Measurements from ENCODE around the gene KMT2C. TPM values are rescaled to one million over a fixed set of nuclear protein-coding genes. Genes with fewer than 3 reads are reported as not detected.
"Not testable (repeated sequence)": the region's sequence is repeated elsewhere in the genome, so short reads cannot be mapped to it uniquely, and the experiment has no call there.

KMT2C gene
- total RNA-seq, 1 experiment from 2014 or later: 18.9 TPM

DNA sequence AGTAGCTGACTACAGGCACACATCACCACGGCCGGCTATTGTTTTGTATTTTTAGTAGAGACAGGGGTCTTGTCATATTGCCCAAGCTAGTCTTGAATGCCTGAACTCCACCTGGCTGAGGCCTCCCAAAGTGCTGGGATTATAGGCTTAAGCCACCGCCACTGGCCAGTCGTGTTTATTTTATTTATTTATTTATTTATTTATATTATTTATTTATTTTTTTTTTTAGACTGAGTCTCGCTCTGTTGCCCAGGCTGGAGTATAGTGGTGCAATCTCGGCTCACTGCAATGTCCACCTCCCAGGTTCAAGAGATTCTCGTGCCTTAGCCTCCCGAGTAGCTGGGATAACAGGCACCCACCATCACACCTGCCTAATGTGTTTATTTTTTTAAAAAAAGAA, 6.0 kb upstream of the KMT2C start:
- not testable (repeated sequence) for DNase-seq (ENCODE audit: low read depth)

DNA sequence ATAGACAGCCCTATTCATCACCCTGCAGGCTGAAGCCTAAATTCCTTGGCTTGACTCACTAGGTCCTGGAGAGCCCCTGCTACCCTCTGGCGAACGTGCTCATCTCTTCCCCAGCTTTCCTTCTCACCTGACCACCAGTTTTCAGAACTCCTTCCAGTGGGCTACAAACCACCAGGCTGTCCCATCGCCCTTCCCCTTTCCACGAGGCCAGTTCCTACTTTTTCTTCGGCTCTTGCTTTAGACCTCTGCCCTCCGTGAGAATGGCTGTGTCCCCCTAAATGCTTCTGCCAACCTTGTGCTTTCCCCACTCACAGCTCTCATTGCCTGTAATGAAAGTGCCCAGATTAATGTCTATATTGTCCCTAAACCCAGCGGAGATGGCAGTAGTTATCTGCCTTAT, 5.4 kb upstream of the KMT2C start:
- DNase-seq (ENCODE audit: low read depth): not testable (repeated sequence)

DNA sequence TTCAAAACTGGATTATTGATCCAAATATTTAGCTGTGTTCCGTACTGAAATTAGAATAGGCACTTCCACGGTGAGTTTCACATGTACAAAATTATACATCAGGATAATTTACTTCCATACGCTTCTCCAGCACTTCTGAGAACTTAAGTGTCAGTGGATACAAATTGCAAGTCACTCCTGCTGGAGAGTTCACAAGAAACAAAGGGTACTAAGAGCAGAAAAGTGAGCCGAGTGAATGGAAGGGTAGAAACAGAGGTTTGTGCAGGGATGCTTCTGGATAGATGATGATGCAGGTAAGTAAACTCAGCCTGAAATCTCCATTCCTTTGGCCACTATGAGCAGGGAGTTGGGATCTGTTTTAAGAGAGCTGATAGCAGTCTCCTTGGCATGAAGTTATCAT, 2.2 kb upstream of the KMT2C start:
- DNase-seq (ENCODE audit: low read depth): not testable (repeated sequence)

DNA sequence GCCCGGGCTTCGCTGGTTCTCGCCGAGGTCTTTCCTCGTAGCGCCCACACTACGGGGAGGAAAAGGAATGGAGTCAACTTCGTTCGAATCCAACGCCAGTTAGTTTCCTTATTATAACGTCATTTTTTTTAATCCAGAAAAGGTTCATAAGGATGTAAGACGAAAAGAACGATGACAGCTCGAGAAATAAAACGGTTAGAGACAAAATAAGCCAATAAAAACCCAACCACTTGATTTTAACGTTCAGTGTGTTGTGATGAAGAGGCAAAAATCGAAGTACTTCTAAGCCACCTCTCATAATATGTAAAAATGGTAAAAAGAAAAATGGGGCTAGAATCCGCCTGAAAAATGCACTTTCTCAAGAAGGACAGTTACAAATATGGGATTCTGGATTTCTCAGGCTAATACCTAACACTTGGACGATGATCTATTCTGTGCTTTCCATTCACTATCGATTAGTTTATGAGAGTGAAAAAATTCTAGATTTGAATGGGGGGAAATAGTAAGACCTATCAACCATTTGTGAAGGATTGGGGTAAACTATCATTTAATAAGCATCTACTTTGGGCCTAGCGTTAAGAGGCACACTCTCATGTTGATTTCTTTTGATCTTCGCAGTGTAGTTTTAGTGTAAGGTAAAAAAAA, 1.2 kb upstream of the KMT2C start:
- DNase-seq (ENCODE audit: low read depth): not testable (repeated sequence)

DNA sequence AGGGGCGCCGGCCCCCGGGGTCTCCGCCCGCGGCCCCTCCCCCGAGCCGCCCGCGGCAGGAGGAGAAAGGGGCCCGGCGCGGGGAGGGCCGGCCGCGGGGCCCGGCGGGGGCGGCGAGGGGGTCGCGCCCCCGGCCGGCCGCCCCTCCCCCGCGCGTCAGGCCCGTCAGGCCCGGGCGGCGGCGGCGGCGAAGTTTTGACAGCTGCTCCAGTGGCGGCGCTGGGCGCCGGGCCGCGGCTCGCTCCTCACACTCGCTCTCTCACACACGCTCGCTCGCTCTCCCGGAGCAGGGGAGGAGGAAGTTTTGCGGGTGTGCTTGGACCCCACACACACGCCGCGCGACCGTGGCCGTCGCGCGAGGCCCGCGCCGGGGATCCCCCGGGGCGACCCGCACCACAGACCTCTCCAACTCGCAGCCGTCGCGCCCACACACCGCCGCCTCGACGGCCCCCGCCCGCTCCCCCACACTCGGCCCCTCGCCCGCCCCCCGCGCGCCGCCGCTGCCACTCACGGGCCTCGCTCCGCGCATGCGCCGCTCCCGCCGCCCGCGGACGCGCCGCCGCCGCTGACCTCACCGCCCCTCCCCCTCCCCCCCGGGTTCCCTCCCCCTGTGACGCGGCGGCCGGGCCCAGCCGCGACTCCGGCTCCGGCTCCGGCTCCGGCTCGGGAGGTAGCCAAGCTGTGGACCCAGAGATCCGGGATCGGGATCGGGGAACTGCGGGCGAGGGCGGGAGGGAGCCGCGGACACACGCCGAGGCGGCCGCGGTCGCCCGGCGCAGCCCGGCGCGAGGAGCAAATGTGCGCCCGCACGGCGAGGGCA, 518 bp upstream of the KMT2C start:
- peak; percentile 87 for DNase-seq (ENCODE audit: low read depth)

DNA sequence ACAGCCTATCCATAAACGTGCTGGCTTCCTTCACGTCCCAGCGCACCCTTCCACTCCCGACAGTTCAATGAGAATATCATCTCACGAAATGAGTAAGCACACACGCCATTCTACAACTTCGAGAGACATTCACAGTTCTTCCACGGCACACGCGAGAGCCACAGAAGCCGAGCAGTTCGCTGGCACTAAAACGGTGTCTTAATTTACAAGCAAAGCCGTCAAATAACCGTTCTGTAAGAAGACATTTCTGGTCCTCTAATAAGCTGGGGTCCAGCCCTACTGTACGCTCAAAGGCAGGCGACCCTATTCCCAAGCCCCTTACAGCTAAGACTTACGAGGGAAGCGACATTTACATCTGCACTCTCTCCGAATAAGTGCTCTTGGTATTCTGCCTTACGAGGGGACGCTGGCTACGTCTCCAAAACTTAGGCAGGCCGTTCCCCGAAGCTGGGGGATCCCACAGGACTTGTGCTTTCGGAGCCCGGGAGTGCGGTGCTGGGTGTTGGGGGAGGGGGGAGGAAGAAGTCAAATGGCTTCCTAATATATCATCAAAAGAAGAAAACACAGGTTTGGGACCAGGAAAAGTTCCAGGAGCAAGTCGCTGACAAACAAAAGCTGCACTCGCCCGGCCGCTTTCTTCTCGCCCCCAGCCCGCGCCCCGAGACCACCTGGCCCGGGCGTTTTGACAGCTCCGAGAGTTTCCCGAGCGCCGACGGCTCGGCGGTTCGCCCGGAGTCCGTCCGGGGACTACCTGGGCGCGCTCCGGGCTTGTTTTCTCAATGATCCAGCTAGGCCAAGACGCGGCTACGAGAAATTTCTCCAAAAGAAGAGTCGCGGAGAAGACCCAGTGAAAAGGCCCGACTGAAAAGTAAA, 1.1 kb downstream of the KMT2C start:
- peak; percentile 60 for DNase-seq (ENCODE audit: low read depth)

DNA sequence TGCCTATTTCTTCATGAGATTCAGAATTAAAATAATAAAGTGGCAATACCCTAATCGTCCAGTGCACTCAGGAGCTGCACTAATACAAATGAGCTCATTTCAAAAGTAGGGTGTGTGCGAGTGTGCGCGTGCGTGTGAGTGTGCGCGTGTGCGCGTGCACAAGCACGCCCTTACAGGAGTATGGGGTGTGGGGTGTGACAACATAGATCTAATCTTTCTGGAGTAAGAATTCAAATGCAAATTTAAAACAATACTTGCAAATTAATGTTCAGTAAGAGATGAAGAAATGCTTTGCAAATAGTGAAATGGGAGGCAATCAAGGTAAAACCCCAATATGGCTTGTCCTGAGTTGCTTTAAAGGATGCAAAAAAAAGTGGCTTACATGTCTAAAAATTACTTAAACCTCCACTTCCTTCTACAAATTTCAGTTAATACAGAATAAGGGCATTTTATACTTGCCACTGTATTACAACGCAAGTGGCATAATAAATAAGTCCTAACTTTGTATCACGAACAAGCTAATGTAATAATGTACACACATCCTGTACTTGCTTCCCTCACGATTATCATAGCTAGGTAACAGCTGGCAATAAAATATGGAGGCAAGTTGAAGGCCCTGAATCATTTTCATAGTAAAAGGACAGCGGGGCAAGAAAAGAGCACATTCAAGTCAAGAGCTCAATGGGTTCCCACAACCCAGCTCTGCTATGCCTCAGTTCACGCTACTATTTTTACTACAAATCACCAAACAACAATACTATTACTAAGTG, 1.9 kb downstream of the KMT2C start:
- DNase-seq (ENCODE audit: low read depth): peak; percentile 27

DNA sequence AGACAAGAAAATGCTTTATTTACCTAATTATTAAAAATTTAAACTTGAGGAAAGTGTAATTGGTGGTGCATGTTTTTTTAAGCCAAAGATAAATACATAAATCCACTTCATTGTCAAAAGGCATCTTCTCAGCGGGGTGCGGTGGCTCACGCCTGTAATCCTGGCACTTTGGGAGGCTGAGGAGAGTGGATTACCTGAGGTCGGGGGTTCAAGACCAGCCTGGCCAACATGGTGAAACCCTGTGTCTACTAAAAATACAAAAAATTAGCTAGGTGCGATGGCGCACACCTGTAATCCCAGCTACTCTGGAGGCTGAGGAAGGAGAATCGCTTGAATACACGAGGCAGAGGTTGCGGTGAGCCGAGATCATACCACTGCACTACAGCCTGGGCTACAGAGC, 3.1 kb downstream of the KMT2C start:
- DNase-seq (ENCODE audit: low read depth): not testable (repeated sequence)

DNA sequence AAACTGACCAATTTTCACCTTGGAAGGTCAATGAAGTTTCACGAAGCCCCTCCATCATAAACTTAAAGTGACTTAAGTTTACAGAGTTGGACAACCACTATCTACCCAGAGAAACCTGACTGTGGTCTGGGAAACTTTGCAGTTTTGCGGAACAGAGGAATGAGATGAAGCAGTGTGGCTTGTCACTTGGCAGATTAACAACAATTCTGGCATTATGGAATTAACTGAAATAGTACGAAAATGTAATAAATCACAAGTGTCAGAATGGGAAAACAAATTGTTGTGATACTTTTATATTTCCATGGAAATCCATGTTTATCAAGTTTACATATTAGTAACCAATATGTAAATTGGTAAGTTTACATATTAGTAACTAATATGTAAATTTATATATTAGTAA, 4.9 kb downstream of the KMT2C start:
- DNase-seq (ENCODE audit: low read depth): no peak

DNA sequence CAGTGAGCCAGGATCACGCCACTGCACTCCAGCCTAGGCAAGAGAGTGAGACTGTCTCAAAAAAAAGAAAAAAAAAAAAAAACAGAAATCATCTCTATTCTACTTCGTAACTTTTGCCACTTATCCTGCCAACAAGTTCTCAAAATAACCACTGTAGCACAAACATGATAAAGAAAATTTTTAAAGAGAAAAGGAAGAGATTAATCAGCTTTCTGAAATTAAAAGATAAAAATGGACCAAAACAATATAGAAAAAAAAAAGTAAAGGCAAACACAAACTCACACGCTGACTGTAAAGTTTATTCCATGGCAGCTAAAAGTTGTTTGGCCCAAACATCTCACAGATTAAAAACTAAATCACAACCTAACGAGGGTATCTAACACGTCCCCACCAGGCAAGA, 5.7 kb downstream of the KMT2C start:
- DNase-seq (ENCODE audit: low read depth): not testable (repeated sequence)

DNA sequence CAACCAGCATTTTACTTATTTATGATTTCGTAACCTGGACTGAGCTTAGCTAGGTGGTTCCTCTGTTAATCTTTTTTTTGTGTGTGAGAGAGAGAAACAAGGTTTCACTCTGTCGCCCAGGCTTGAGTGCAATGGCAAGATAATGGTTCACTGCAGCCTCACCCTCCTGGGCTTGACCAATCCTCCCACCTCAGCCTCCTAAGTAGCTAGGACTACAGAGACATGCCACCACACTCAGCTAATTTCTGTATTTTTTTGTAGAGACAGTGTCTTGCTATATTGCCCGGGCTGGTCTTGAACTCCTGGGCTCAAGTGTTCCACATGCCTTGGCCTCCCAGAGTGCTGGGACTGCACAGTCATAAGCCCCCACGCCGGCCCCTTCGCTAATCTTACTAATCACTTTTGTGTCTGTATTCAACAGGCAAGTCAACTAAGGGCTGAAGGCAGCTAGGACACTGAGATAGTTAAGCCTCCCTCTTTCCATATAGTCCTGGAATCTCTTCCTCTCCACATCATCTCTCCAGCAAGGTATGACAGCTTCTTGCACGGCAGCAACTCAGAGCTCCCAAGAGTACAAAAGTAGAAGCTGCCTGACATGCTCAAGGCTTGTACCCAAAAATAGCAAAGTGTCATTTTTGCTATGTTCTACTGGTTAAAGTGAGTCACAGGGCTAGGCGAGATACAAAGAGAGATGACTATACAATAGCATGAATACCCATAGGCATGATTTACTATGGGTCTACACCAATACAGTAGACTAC, 11.3 kb downstream of the KMT2C start:
- DNase-seq (ENCODE audit: low read depth): peak; percentile 45

DNA sequence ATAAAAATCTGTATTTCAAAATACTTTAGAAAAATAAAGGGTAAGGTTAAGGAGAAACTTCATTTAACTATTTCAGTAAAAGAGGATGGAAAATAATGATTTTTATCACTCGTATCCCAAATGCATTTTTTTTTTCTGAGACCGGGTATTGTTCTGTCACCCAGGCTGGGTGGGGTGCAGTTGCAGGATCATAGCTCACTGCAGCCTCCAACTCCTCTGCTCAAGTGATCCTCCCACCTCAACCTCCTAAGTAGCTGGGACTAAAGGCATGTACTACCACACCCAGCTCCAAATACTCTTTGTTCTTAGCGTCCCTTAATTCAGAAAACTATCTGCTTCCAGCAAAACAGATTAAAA, 11.8 kb downstream of the KMT2C start:
- DNase-seq (ENCODE audit: low read depth): no peak

DNA sequence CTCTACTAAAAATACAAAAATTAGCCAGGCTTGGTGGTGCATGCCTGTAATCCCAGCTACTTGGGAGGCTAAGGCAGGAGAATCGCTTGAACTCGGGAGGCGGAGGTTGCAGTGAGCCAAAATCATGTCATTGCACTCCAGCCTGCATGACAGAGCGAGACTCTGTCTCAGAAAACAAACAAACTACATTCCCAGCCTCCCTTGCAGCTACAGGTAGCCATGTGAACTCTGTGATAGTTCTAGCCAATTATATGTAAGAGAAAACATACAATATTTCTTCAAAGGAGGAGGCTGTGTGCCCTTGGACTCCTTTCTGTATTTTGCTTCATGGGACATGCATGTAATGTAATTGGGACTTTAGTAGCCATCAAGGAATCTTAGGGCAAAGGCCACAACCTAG, 12.6 kb downstream of the KMT2C start:
- not testable (repeated sequence) for DNase-seq (ENCODE audit: low read depth)

DNA sequence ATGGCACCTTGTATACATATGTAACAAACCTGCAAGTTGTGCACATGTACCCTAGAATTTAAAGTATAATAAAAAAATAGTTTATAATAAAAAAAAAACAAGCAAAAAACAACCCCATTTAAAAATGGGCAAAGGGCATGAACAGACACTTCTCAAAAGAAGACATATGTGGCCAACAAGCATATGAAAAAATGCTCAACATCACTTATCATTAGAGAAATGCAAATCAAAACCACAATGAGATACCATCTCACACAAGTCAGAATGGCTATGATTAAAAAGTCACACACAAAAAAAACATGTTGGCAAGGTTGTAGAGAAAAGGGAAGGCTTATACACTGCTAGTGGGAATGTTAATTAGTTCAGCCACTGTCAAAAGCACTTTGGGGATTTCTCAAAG, 14.9 kb downstream of the KMT2C start:
- DNase-seq (ENCODE audit: low read depth): peak; percentile 46

DNA sequence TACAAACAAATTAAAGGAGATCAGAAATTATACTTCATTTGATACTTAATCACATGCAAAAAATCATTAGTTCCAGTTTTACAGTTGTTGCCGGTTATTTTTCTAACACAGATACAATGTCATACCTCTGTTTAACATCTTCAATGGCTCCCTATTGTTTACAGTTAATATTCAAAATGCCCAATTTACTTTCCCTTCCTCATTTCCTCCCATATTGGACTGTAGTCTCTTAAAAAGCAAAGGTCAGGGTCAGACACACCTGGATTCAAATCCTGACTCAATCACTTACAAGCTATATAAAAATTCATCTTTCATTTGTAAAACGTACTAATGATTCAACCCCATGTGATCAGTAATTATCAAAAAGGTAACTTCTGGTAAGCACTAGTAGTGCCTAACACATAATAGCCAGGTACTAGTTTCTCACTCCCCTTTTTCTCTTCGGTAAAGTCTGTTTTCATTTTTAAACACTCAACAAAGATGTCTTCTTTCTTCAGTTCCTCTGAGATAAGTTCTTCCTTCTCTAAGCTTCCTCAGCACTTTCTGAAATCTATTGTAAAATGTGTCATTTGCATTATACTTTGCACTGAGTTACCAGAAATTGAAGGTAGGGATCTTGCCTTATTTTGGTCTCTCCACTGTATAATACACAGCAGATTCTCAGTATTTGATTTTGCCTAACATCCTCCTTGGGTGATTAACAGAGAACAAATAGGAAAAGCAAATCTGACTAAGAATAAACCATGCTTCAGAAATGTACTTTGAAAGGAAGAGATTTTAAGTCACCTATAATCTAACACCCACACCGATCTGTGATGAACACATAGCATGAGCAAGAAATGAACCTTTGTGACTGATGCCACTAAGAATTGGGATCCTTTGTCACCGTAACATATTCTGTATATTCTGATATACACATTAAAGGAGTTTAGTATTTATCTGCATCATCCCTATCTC, 16.1 kb downstream of the KMT2C start:
- no peak for DNase-seq (ENCODE audit: low read depth)

DNA sequence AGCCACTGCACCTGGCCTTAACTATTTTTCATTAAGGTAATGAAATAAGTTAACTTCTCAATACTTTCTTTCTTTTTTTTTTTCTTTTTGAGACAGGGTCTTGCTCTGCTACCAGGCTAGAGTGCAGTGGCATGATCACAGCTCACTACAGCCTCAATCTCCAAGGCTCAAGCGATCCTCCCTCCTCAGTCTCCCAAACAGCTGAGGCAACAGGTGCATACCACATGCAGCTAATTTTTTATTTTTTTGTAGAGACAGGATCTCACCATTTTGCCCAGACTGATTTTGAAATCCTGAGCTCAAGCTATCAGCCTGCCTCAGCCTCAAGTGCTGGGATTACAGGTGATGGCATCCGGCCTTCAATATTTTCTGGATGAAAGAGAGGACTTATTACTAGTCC, 21.0 kb downstream of the KMT2C start:
- DNase-seq (ENCODE audit: low read depth): no peak

DNA sequence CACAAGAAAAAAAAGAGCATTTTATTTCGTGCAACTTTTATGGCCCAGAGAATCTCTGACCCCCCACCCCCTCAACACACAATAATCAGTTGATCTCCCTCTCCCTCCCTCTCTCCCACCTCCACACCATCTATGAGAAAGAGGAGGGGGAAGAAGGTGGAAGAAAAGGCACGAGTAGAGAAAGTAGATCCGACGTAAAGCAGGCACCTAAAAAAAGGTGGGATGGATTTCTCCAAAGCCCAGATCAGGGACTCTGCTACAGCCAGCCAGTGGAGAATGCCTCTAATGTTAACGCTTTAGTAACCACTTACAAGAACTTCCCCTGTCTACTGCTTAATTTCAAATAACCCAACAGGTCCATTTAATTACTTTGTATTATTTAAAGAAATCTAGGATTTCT, 24.4 kb downstream of the KMT2C start:
- no peak for DNase-seq (ENCODE audit: low read depth)

DNA sequence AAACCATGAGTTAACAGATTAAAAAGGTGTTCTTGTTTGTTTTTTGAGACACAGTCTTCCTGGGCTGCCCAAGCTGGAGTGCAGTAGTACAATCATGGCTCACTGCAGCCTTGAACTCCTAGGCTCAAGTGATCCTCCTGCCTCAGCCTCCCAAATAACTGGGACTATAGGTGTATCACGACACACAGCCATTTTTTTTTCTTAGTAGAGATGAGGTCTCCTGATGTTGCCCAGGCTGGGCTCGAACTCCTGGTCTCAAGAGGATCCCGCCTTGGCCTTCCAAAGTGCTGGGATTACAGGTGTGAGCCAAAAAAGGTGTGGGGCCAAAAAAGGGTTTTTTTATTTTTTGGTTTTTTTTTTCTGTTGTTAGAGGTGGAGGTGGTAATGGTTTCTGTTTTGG, 29.3 kb downstream of the KMT2C start:
- no peak for DNase-seq (ENCODE audit: low read depth)

DNA sequence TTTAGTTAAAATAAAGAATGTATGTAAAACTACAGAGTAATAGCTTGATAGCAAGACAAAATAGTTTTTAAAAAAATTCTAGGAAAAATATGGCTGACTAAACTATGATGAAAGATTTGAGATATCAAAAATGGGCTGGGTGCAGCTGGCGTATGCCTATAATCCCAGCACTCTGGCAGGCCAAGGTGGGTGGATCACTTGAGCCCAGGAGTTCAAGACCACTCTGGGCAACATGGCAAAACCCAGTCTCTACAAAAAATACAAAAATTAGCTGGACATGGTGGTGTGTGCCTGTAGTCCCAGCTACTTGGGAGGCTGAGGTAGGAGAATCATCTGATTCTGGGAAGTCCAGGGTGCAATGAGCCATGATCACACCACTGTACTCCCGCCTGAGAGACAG, 29.8 kb downstream of the KMT2C start:
- DNase-seq (ENCODE audit: low read depth): not testable (repeated sequence)

DNA sequence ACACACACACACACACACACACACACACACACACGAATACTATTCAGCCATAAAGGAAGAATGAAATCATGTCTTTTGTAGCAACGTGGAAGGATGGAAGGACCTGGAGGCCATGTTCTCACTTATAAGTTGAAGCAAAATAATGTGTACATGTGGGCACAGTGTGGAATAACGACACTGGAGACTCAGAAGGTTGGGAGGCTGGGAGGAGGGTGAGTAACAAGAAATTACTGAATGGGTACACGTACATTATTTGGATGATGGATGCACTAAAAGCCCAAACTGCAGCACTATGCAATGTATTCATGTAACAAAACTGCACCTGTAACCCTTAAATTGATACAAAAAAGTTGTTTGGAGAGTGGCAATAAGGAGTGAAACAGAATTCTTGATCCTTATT, 32.1 kb downstream of the KMT2C start:
- no peak for DNase-seq (ENCODE audit: low read depth)

Measured in M059J (cell line).